Measurements from ENCODE around the gene PAN2.
A peak's percentile ranks its signal among the peaks of the same experiment; 100 is the strongest.
"Not testable (repeated sequence)": the region's sequence is repeated elsewhere in the genome, so short reads cannot be mapped to it uniquely, and the experiment has no call there.

PAN2 gene

DNA sequence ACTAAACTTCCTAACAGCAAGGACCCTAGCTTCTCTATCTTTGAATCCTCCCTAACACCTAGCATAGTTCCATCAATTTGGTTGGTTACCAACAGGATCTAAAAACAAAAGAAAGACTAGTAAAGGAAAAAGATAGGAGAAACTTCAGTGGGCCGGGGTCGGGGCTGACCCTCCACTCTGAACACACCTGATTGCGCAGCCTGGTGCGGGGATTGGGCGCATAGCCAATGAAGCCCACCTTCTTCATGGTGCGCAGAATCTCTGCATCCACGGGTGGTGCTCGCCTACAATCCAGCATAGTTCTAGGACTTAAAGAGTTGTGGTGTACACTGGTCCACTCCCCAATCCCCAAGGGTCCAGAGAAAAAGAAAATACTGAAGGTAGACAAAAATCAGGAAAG lies 7.7 kb downstream of the PAN2 start:
- no peaks in the 10 kb centered on the region for H3K27me3 ChIP-seq (ENCODE audit: control insufficient read depth, insufficient read depth, low read length)
- no peak overlapping the region for H3K27ac ChIP-seq (ENCODE audit: low read length)
- H3K9me3 ChIP-seq (ENCODE audit: control insufficient read depth, insufficient read depth, low read length) = no peaks in the 10 kb centered on the region
- H3K4me3 ChIP-seq (ENCODE audit: low read length) = no peak overlapping the region
- WGBS (ENCODE audit: insufficient coverage, insufficient read length) = no CpG with 5 or more reads among the region's 8 CpGs
- no peak for DNase-seq (ENCODE audit: low read depth, low spot score)
- no peaks in the 10 kb centered on the region for H3K4me1 ChIP-seq (ENCODE audit: control insufficient read depth, insufficient read depth, low read length)
- H3K36me3 ChIP-seq (ENCODE audit: control insufficient read depth, insufficient read depth, low read length) = peaks cover 6% of the 10 kb centered on the region; the same call in 1 of the 2 replicates

DNA sequence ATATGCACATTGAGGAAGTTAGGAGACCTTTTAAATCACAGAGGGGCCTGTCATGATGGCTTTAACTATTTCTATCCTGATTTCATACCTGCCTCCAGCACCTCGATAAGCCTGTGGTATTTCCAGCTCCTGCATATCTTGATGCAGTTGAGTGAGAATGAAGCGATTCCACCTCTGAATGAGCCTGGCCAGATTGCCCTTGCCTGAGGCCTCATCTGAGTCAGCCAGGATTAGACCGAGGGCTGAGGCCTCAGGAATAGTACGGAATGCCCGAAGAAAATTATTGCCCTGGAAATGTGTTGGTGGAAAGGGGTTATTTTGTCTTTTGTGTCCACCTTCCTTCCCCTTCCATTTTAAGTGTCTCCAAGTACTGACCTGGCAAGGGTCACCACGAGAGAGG lies 9.6 kb downstream of the PAN2 start:
- Histone ChIP-seq H3K27ac (ENCODE audit: low read length) (no peak overlapping the region), H3K27me3 (ENCODE audit: control insufficient read depth, insufficient read depth, low read length) (no peaks in the 10 kb centered on the region), H3K4me3 (ENCODE audit: low read length) (no peak overlapping the region), H3K4me1 (ENCODE audit: control insufficient read depth, insufficient read depth, low read length) (no peaks in the 10 kb centered on the region), H3K36me3 (ENCODE audit: control insufficient read depth, insufficient read depth, low read length) (peaks cover 6% of the 10 kb centered on the region; the same call in 1 of the 2 replicates), H3K9me3 (ENCODE audit: control insufficient read depth, insufficient read depth, low read length) (no peaks in the 10 kb centered on the region)
- DNase-seq (ENCODE audit: low read depth, low spot score) = no peak
- no CpG with 5 or more reads among the region's 6 CpGs for WGBS (ENCODE audit: insufficient coverage, insufficient read length)

DNA sequence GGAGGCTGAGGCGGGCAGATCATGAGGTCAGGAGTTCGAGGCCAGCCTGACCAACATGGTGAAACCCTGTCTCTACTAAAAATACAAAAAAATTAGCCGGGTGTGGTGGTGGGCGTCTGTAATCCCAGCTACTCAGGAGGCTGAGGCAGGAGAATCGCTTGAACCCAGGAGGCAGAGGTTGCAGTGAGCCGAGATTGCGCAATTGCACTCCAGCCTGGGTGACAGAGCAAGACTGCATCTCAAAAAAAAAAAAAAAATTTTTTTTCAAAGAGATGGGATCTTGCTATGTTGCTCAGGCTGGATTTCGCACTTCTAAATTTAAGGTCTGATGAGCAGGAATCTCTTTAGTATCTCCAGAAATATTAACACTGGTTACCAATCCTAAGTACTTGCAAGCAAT lies 12.2 kb downstream of the PAN2 start:
- not testable (repeated sequence) for H3K27ac ChIP-seq (ENCODE audit: low read length); H3K9me3 ChIP-seq (ENCODE audit: control insufficient read depth, insufficient read depth, low read length); H3K27me3 ChIP-seq (ENCODE audit: control insufficient read depth, insufficient read depth, low read length); H3K36me3 ChIP-seq (ENCODE audit: control insufficient read depth, insufficient read depth, low read length); H3K4me1 ChIP-seq (ENCODE audit: control insufficient read depth, insufficient read depth, low read length); H3K4me3 ChIP-seq (ENCODE audit: low read length); DNase-seq (ENCODE audit: low read depth, low spot score)
- WGBS (ENCODE audit: insufficient coverage, insufficient read length) = no CpG with 5 or more reads among the region's 8 CpGs

DNA sequence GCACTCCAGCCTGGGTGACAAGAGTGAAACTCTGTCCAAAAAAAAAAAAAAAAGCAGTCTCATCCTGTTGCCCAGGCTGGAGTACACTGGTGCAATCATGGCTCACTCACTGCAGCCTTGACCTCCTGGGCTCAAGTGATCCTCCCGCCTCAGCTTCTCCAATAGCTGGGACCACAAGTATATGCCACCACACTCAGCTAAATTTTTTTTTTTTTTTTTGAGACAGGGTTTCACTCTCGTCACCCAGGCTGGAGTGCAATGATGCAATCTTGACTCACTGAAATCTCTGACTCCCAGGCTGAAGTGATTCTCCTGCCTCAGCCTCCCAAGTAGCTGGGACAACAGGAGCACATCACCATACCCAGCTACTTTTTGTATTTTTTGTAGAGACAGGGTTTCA lies 12.8 kb downstream of the PAN2 start:
- Histone ChIP-seq H3K4me3 (ENCODE audit: low read length) (no peak overlapping the region), H3K27ac (ENCODE audit: low read length) (no peak overlapping the region), H3K27me3 (ENCODE audit: control insufficient read depth, insufficient read depth, low read length) (no peaks in the 10 kb centered on the region), H3K36me3 (ENCODE audit: control insufficient read depth, insufficient read depth, low read length) (0 out of 2 replicates have a peak, but pooled peaks cover 4% of the 10 kb centered on the region), H3K9me3 (ENCODE audit: control insufficient read depth, insufficient read depth, low read length) (no peaks in the 10 kb centered on the region), H3K4me1 (ENCODE audit: control insufficient read depth, insufficient read depth, low read length) (no peaks in the 10 kb centered on the region)
- WGBS (ENCODE audit: insufficient coverage, insufficient read length) = no CpG with 5 or more reads among the region's 2 CpGs
- DNase-seq (ENCODE audit: low read depth, low spot score) = no peak

DNA sequence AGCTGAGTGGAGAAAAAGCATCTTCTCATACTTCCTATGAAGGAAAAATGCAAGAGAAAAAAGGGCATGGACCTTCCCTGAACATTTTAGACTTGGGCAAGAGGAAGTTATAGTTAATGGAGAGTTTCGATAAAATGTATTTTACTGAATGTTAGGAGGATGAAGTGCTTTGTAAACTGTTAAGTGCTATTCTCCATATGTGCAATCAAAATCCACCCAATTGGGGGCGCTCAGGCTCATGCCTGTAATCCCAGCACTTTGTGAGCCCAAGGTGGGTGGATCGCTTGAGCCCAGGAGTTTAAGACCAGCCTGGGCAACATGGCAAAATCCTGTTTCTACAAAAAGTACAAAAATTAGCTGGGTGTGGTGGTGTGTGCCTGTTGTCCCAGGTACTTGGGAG lies 16.1 kb downstream of the PAN2 start:
- DNase-seq (ENCODE audit: low read depth, low spot score) = no peak
- WGBS (ENCODE audit: insufficient coverage, insufficient read length) = 100% methylated on average over 1 of the region's 3 CpGs

DNA sequence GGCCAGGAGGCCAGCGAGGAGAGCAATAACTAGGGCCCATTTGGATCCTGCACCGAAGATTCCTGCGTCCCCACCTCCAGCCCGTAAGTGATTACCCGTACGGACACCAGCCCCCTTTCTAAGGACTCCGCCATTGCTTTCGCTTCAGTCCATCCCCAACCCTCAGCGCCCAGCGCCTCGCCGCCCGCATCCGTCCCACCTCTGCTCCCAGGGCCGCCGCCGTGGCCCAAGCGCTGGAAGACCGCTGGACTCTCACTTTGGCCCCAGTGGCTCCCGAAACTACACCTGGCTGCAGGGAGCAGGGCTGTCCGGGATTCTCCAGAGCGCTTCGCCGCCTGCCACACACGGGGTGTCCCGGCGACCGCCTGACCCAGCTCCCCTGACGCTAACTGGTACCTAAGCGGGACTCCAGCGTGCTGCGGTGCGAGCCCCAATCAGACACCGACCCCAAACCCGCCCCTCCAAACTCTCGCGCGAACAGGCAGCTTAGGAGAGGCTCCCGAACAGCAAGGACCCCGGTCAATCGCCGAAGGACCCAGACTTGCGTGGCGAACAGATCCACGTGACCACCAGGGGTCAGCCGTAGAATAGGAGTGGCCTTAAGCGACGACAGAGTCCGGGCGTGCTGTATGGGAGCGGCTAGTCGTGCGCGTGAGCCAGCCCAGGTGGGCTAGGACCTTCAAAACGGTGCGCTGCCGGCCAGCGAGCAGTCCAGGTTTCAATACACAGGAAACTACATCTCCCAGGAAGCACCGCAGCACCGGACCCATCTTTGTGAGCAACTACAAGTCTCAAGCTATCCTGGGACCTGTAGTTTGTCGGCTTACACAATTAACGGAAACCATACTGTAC lies 18.0 kb downstream of the PAN2 start, which contains the start of gene CNPY2:
Gene CNPY2, minus strand, starts transcription at position 367 of the 852 bp plus-strand sequence. CDS start 771 bp downstream, outside the sequence.
- H3K27me3 ChIP-seq (ENCODE audit: control insufficient read depth, insufficient read depth, low read length) = no peaks in the 10 kb centered on the region
- peak within 1 kb of the TSS; percentile 80 for H3K4me3 ChIP-seq (ENCODE audit: low read length)
- no CpG with 5 or more reads among the region's 62 CpGs for WGBS (ENCODE audit: insufficient coverage, insufficient read length)
- no peaks in the 10 kb centered on the region for H3K9me3 ChIP-seq (ENCODE audit: control insufficient read depth, insufficient read depth, low read length)
- no peak within 1 kb of the TSS for H3K27ac ChIP-seq (ENCODE audit: low read length)
- peaks cover 8% of the 10 kb centered on the region; the same call in 1 of the 2 replicates for H3K36me3 ChIP-seq (ENCODE audit: control insufficient read depth, insufficient read depth, low read length)
- peak; percentile 92 for DNase-seq (ENCODE audit: low read depth, low spot score)
- H3K4me1 ChIP-seq (ENCODE audit: control insufficient read depth, insufficient read depth, low read length) = no peaks in the 10 kb centered on the region

More for the DNA sequence above, 16.1 kb downstream of the PAN2 start:
- Histone ChIP-seq H3K4me3 (ENCODE audit: low read length) (no peak overlapping the region), H3K9me3 (ENCODE audit: control insufficient read depth, insufficient read depth, low read length) (no peaks in the 10 kb centered on the region), H3K27ac (ENCODE audit: low read length) (no peak overlapping the region), H3K27me3 (ENCODE audit: control insufficient read depth, insufficient read depth, low read length) (no peaks in the 10 kb centered on the region), H3K36me3 (ENCODE audit: control insufficient read depth, insufficient read depth, low read length) (peaks cover 5% of the 10 kb centered on the region; the same call in 1 of the 2 replicates), H3K4me1 (ENCODE audit: control insufficient read depth, insufficient read depth, low read length) (no peaks in the 10 kb centered on the region)

DNA sequence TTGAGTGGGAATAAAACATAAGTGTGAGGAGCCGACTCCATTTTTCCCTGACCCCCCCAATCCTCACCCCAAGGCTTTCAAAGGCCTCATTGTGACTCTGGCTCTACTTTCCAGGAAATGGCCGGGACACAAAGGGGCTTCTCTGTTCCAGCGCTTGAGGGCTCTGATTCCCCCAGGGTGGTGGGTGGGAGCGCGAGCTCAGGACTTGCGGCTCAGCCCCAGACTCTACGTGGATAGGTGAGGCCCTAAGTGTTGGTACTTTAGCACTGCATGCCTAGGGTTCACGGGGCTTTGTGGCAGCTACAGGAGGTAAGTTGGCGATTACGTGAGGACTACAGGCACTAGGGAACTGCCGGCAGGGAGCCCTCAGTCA lies 18.6 kb downstream of the PAN2 start:
- H3K4me3 ChIP-seq (ENCODE audit: low read length) = peak overlapping the region; percentile 80
- peaks cover 11% of the 10 kb centered on the region; the same call in 1 of the 2 replicates for H3K36me3 ChIP-seq (ENCODE audit: control insufficient read depth, insufficient read depth, low read length)
- no peaks in the 10 kb centered on the region for H3K27me3 ChIP-seq (ENCODE audit: control insufficient read depth, insufficient read depth, low read length)
- no peaks in the 10 kb centered on the region for H3K9me3 ChIP-seq (ENCODE audit: control insufficient read depth, insufficient read depth, low read length)
- H3K27ac ChIP-seq (ENCODE audit: low read length) = no peak overlapping the region
- no peaks in the 10 kb centered on the region for H3K4me1 ChIP-seq (ENCODE audit: control insufficient read depth, insufficient read depth, low read length)
- no CpG with 5 or more reads among the region's 11 CpGs for WGBS (ENCODE audit: insufficient coverage, insufficient read length)
- no peak for DNase-seq (ENCODE audit: low read depth, low spot score)

DNA sequence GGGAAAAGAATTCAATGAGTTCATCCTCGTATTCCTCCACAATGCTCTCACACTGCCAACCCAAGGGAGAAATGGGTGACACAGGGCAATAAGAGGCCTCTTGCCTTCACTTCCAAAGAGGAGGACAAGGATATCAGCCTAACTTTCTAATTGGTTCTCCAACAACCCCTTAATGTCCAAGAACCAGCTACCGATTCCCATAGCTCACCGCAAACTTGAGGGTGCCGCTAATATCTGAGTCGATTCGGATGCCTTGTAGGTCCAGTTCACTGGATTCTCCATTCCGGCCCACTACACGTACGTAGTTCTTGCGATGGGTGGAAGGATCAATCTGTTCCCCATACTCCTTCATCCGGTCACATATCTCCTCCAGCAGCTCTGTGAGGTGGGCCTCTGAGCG lies 22.8 kb downstream of the PAN2 start:
- WGBS (ENCODE audit: insufficient coverage, insufficient read length) = no CpG with 5 or more reads among the region's 12 CpGs
- no peak overlapping the region for H3K4me3 ChIP-seq (ENCODE audit: low read length)
- no peak for DNase-seq (ENCODE audit: low read depth, low spot score)
- H3K9me3 ChIP-seq (ENCODE audit: control insufficient read depth, insufficient read depth, low read length) = no peaks in the 10 kb centered on the region
- H3K27ac ChIP-seq (ENCODE audit: low read length) = no peak overlapping the region
- H3K27me3 ChIP-seq (ENCODE audit: control insufficient read depth, insufficient read depth, low read length) = no peaks in the 10 kb centered on the region
- H3K4me1 ChIP-seq (ENCODE audit: control insufficient read depth, insufficient read depth, low read length) = no peaks in the 10 kb centered on the region
- H3K36me3 ChIP-seq (ENCODE audit: control insufficient read depth, insufficient read depth, low read length) = peaks cover 18% of the 10 kb centered on the region; the same call in 1 of the 2 replicates

DNA sequence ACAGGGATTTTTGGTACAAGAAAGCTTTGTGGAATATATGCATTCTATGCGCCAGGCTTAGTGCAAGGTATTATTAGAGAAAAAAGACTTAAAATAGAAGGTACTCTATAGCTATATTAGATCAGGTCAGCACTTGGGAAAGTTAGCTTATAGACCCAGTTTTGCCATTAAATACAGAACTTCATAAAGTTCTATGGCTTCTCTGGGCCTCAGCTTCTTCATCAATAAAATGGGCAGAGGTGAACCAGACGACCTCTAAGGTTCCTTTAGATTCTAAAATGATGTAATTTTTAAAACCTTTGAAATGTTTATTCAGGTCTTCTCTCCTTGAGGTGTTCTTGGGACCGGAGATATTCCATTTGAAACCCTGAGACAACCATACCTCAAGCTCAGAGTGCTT lies 25.1 kb downstream of the PAN2 start:
- H3K4me1 ChIP-seq (ENCODE audit: control insufficient read depth, insufficient read depth, low read length) = no peaks in the 10 kb centered on the region
- H3K36me3 ChIP-seq (ENCODE audit: control insufficient read depth, insufficient read depth, low read length) = peaks cover 14% of the 10 kb centered on the region; the same call in 1 of the 2 replicates
- no peak overlapping the region for H3K4me3 ChIP-seq (ENCODE audit: low read length)
- DNase-seq (ENCODE audit: low read depth, low spot score) = no peak
- WGBS (ENCODE audit: insufficient coverage, insufficient read length) = no CpG with 5 or more reads among the region's 3 CpGs
- H3K9me3 ChIP-seq (ENCODE audit: control insufficient read depth, insufficient read depth, low read length) = no peaks in the 10 kb centered on the region
- H3K27me3 ChIP-seq (ENCODE audit: control insufficient read depth, insufficient read depth, low read length) = no peaks in the 10 kb centered on the region
- no peak overlapping the region for H3K27ac ChIP-seq (ENCODE audit: low read length)

DNA sequence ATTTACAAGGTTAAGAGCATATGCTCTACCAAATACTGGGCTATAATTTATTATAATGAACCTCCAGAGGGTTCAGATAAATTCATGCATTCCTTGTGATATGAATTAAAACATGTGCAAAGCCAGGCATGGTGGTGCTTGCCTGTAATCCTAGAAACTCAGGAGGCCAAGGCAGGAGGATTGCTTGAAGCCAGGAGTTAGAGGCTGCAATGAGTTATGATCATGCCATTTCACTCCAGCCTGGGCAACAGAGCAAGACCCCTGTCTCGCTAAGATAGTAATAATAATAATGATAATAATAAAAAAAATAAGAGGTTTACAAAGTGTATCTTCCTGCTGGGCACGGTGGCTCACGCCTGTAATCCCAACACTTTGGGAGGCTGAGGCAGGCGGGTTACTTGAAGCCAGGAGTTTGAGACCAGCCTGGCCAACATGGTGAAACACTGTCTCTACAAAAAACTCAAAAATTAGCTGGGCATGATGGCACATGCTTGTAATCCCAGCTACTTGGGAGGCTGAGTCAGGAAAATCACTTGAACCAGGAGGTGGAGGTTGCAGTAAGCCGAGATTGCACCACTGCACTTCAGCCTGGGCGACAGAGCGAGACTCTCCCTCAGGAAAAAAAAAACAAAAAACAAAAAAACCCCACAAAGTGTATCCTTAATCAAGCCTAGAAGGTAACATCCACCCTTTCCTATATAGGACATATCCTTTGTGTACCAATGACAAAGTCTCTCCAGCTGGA lies 26.4 kb downstream of the PAN2 start:
- no peaks in the 10 kb centered on the region for H3K4me1 ChIP-seq (ENCODE audit: control insufficient read depth, insufficient read depth, low read length)
- no peak for DNase-seq (ENCODE audit: low read depth, low spot score)
- H3K27ac ChIP-seq (ENCODE audit: low read length) = no peak overlapping the region
- no peaks in the 10 kb centered on the region for H3K9me3 ChIP-seq (ENCODE audit: control insufficient read depth, insufficient read depth, low read length)
- no CpG with 5 or more reads among the region's 7 CpGs for WGBS (ENCODE audit: insufficient coverage, insufficient read length)
- H3K4me3 ChIP-seq (ENCODE audit: low read length) = no peak overlapping the region
- H3K36me3 ChIP-seq (ENCODE audit: control insufficient read depth, insufficient read depth, low read length) = peaks cover 14% of the 10 kb centered on the region; the same call in 1 of the 2 replicates
- no peaks in the 10 kb centered on the region for H3K27me3 ChIP-seq (ENCODE audit: control insufficient read depth, insufficient read depth, low read length)

Measured in iPS DF 6.9 (cell line).